ENCODE data around the gene HOXC9. TPM values are rescaled to one million over a fixed set of nuclear protein-coding genes. Genes with fewer than 3 reads are reported as not detected.

HOXC9 gene
- total and polyA plus RNA-seq, 7 donors, result 6.4 to 31.1 (median 11.3) TPM

DNA sequence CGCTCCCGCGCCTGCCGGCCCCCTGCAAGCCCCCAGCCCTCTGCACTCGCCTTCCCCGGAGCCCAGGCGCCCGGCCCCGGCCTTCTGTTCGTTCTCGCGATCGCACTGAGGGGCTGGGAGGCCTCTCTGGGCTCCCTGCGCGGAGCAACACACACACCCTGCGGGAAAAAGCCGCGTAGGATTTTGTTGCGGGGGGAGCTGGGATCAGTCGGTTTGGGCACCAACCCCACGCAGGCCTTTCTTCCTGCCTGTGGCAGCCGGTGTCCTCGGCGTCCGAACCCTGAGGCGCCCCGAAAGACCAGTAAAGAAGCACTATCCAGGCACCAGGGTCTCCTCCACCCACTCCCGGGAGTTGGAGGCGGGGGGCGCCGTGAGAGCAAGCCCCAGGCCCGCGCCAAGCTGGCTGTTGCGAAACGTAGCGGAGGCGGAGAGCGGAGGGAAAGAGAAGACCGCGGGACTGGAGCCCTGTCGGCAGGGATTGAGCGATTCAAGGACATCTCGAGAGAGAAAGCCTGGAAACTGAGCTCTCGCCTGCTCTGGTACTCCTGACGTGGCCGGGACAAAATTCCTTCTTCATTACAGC is 31.0 kb downstream of the HOXC9 start:
- TF ChIP-seq, protein P1, sequence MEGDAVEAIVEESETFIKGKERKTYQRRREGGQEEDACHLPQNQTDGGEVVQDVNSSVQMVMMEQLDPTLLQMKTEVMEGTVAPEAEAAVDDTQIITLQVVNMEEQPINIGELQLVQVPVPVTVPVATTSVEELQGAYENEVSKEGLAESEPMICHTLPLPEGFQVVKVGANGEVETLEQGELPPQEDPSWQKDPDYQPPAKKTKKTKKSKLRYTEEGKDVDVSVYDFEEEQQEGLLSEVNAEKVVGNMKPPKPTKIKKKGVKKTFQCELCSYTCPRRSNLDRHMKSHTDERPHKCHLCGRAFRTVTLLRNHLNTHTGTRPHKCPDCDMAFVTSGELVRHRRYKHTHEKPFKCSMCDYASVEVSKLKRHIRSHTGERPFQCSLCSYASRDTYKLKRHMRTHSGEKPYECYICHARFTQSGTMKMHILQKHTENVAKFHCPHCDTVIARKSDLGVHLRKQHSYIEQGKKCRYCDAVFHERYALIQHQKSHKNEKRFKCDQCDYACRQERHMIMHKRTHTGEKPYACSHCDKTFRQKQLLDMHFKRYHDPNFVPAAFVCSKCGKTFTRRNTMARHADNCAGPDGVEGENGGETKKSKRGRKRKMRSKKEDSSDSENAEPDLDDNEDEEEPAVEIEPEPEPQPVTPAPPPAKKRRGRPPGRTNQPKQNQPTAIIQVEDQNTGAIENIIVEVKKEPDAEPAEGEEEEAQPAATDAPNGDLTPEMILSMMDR (IDR thresholded peaks at IDR 0.05), result no peak
- peak overlapping the region; percentile 24 for H3K27ac ChIP-seq
- H3K4me3 ChIP-seq, result peak overlapping the region; percentile 19
- intact Hi-C loops (cut with DNase I), result loop anchor here in 1 of 2 donors (10.0 kb wide), 1 partner anchor 104 kb away; no protein-coding TSS in a partner anchor
- peaks cover 0 to 4% (median 0%) of the 10 kb centered on the region in 3 donors for H3K27me3 ChIP-seq (ENCODE audit: insufficient read depth in 3 of 3, low read length in 2 of 3)
- WGBS, 3 donors, result 61 to 62% (median 62%) methylated on average over 46 of the region's 46 CpGs
- DNase-seq (peak; percentile 73 to 83), ATAC-seq (peak in 1 of 4 donors; percentile 44)
- H3K36me3 ChIP-seq (ENCODE audit: insufficient read depth in 1 of 2, low read depth in 1 of 2), result no peaks in the 10 kb centered on the region
- H3K4me1 ChIP-seq, result peaks cover 21% of the 10 kb centered on the region
- H3K9me3 ChIP-seq, result no peaks in the 10 kb centered on the region

DNA sequence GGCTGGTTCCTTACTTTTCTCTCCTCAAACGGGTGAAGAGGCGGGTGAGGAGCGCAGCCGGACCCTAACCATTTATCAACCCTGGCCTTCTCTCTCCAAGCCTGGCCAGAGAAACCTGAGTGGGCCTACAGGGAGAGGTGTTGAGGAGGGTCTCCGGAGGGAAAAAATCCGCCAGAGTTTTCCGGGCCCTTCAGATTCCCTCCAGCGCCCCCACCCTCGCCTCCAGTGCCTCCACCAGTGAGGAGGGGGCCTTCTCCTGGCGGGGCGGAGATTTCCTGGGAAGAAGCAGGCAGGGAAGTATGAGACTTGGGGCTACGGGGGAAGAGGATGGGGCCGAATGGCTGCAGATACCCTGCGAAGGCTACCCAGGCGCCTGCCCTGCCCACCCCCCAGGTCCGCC is 31.5 kb downstream of the HOXC9 start:
- TF ChIP-seq, protein P1 (IDR thresholded peaks at IDR 0.05), result no peak
- no peak for DNase-seq
- no peaks in the 10 kb centered on the region for H3K36me3 ChIP-seq (ENCODE audit: insufficient read depth in 1 of 2, low read depth in 1 of 2)
- H3K9me3 ChIP-seq, result no peaks in the 10 kb centered on the region
- H3K27me3 ChIP-seq (ENCODE audit: insufficient read depth in 3 of 3, low read length in 2 of 3), result peaks cover 0 to 4% (median 0%) of the 10 kb centered on the region in 3 donors
- H3K4me3 ChIP-seq, result peak overlapping the region; percentile 19
- intact Hi-C loops (cut with DNase I), result loop anchor here in 1 of 2 donors (10.0 kb wide), 1 partner anchor 103 kb away; no protein-coding TSS in a partner anchor
- peaks cover 21% of the 10 kb centered on the region for H3K4me1 ChIP-seq
- WGBS, 3 donors, result 75 to 81% (median 77%) methylated on average over 16 of the region's 16 CpGs
- peak overlapping the region; percentile 24 for H3K27ac ChIP-seq
- ATAC-seq, result no peak

DNA sequence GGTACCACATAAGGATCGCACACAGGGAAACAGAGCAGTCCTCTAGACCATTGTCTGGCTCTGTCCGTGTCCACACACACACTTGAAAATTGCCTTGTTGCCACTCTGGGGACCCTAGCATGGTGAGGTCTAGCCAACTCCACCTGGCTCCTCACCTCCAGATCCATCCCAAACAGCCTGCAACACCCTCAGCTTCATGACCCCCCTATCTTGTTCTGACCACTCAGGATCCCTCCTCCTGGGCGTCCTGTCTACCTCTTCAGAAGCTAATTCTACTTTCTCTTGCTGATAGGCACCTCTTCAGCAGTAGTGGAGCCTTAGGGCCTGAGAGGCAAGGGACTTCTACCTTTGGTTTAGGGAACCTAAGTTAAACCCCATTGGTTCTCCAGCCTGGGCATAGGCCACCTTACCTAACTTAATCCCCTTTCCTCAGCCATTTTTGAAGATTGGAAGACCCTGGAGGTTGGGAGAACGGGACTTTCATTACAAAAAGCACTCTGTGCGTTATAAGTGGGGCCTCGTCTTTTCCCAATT is 32.2 kb downstream of the HOXC9 start:
- no peaks in the 10 kb centered on the region for H3K36me3 ChIP-seq (ENCODE audit: insufficient read depth in 1 of 2, low read depth in 1 of 2)
- H3K4me1 ChIP-seq, result peaks cover 18% of the 10 kb centered on the region
- ATAC-seq (no peak), DNase-seq (no peak)
- intact Hi-C loops (cut with DNase I), result loop anchor here (1.0 to 10.0 kb wide), 3 partner anchors 103 to 171 kb away; no protein-coding TSS in a partner anchor
- H3K9me3 ChIP-seq, result no peaks in the 10 kb centered on the region
- WGBS, 3 donors, result 50 to 54% (median 51%) methylated on average over 6 of the region's 6 CpGs
- TF ChIP-seq, protein P1 (IDR thresholded peaks at IDR 0.05), result no peak
- H3K4me3 ChIP-seq, result peak overlapping the region; percentile 62
- H3K27ac ChIP-seq, result peak overlapping the region; percentile 24
- H3K27me3 ChIP-seq (ENCODE audit: insufficient read depth in 3 of 3, low read length in 2 of 3), result peaks cover 0 to 4% (median 0%) of the 10 kb centered on the region in 3 donors

DNA sequence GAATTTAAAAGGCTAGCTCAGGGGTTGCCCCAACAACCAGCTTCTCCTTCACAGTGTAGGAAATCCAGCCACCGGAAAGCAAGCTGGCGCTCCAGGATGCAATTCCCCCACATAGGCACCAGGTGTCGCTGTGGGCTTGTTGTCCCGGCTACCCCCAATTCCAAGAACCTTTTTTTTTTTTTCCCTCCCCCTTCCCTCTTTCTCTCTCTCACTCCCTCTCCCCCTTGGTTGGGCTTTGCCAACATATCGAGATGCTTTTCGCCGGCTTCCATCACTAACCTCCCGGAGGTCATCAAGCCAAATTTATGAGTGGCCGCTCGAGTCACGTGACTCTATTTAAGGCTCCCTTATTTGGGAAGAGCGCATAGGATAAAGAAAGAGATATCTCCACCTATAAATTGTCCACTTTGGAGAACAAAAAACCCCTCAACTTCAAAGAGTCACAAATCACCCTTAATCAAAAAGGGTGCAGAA is 32.7 kb downstream of the HOXC9 start, which contains the start of gene HOXC5:
Gene HOXC5 (plus strand): TSS at position 424 of the 474 bp plus-strand sequence. CDS start 73 bp downstream, outside the sequence.
- Histone ChIP-seq H3K4me3 (peak within 1 kb of the TSS; percentile 62), H3K27me3 (ENCODE audit: insufficient read depth in 3 of 3, low read length in 2 of 3) (peaks cover 0 to 4% (median 0%) of the 10 kb centered on the region in 3 donors), H3K9me3 (no peaks in the 10 kb centered on the region), H3K4me1 (peaks cover 13% of the 10 kb centered on the region), H3K36me3 (ENCODE audit: insufficient read depth in 1 of 2, low read depth in 1 of 2) (no peaks in the 10 kb centered on the region), H3K27ac (peak within 1 kb of the TSS; percentile 24)
- TF ChIP-seq, protein P1 (IDR thresholded peaks at IDR 0.05), result peak; percentile 92
- 5 to 8% (median 6%) methylated on average over 12 of the region's 12 CpGs for WGBS, 3 donors
- DNase-seq (peak; percentile 76 to 82), ATAC-seq (peak; percentile 51 to 66 (median 59))
- intact Hi-C loops (cut with DNase I), result loop anchor here (1.0 to 10.0 kb wide), 3 partner anchors 102 to 170 kb away; no protein-coding TSS in a partner anchor

Data from psoas muscle (tissue), 8 donors.